GM18511 (cell line): Measurements from ENCODE around the gene GALNT2.

Experiments used
- ATAC-seq: cut with Tn5 transposase; IDR thresholded peaks from one replicate; pipeline ENCODE4 v1.9.1; 2021; ENCODE audit warnings: mild to moderate bottlenecking, moderate library complexity; ENCODE audit not compliant: unreplicated experiment

The GALNT2 gene

DNA sequence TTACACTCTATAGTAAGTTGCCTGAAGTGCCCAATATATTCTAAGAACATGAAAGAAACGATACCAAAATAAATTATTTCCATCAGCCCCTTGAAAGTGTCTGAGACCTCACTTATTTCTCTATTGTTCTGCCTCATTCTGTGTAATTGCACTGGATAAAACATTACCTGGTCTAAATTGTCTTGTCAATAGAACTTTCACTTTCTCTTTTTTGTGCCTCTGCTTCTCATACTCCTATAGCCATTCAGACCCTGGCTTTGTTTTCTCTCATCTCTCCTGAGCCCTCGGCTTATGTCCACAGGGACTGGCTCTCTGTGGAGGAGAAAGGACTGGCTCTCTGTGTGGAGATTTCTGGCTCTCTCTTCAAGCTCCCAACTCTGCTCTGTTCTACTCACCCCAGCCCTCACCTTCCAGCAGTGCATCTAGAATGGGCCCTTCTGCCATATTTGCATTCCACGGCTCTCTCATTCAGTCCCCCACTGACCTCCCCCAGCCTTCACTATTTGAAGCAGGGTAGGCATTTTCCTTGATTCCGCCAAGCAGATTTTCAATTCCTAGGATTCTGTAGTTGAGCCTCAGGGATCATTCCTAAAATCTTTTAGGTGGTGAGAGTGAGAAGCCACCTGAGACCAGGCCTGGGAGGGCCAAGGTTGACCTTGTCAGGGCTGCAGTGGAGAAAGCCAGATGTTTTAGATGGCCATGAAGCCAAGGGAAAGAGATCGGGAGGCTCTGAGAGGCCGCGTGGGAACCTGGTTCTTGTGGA is 15.9 kb upstream of the GALNT2 start:
- no peak for ATAC-seq

DNA sequence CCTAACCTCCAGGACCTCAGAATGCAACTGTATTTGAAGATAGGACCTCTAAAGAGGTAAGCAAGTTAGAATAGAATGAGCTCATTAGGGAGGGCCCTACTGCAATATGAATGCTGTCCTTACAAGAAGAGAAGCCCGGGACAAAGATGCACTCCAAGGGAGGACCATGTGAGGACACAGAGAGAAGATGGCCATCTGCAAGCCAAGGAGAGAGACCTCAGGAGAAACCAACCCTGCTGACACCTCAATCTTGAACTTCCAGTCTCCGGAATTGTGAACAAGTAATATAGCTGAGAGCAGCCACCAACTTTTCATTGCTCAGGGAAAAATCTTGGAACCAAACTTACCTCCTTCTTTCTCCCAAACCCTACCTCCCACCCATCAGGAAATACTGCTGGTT is 15.0 kb upstream of the GALNT2 start:
- ATAC-seq: no peak

- ATAC-seq: no peak
Measured at GRCh38 chr1:230052665-230053064, 14.4 kb upstream of the GALNT2 start.

- no peak for ATAC-seq
Measured at GRCh38 chr1:230054092-230054749, 12.8 kb upstream of the GALNT2 start.

- no peak for ATAC-seq
Measured at GRCh38 chr1:230056098-230056497, 10.9 kb upstream of the GALNT2 start.

- ATAC-seq: no peak
Measured at GRCh38 chr1:230057100-230057499, 9.9 kb upstream of the GALNT2 start.

GRCh38 chr1:230057681-230058565 is 9.1 kb upstream of the GALNT2 start:
- no peak for ATAC-seq

DNA sequence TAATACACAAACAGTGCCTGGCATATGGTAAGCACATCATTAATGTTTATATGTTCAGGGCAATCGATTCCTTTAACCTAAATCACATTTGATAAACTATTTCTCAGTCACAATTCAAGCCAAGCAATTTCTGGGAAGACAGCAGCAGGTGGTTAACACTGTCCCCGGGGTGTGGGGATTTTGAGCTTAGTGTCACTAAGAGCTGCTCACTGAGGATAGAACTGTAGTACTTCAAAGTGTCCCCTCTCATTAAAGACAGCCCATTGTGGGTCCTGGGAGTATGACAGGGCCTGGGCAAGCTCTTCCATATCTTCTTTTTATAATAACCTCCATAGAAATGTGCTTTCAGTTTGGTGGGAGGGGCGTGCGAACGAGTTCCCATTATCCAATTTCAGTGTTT is 8.4 kb upstream of the GALNT2 start:
- ATAC-seq: no peak

DNA sequence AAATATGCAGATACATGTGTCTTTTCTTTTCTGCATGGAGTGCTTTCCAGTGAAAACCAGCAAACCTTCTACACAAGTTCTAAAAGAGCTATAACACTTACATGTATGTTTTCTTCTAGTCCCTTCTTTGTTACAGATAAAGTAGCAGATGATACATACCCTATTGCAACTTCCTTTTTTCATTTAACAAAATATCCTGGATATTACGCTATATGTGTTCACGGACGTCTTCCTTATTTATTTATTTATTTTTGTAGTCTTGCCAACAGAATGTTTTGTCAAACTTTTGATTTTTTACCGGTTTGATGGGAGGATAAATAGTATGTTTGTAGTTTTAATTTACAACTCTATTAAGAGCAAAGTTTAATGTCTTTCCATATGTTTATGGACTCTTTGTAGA is 5.2 kb upstream of the GALNT2 start:
- no peak for ATAC-seq

GRCh38 chr1:230062521-230062920 is 4.5 kb upstream of the GALNT2 start:
- ATAC-seq: no peak

GRCh38 chr1:230064283-230064682 is 2.8 kb upstream of the GALNT2 start:
- no peak for ATAC-seq

- no peak for ATAC-seq
Measured at GRCh38 chr1:230065161-230065560, 1.9 kb upstream of the GALNT2 start.

DNA sequence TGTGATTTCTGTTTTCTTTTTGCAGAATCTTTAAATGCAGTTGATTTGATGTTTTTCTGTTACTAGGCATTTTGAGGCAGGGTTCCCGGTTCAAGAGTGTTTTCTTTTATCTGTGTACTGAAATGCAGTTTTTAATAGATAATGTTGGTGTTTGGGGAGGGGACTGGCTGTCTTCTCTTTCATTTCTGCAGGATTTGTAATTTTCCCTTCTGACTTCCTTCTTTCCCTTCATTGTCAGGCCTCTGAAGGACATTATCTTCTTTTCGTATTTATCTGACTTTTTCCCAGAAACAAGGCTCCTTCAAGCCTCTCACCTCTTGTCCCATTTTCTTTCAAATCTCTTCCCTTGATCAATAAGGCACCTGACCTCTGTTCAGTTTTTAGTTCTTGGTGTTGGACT is 1.5 kb upstream of the GALNT2 start:
- ATAC-seq: no peak

GRCh38 chr1:230066031-230066430 is 1.0 kb upstream of the GALNT2 start:
- ATAC-seq: no peak

DNA sequence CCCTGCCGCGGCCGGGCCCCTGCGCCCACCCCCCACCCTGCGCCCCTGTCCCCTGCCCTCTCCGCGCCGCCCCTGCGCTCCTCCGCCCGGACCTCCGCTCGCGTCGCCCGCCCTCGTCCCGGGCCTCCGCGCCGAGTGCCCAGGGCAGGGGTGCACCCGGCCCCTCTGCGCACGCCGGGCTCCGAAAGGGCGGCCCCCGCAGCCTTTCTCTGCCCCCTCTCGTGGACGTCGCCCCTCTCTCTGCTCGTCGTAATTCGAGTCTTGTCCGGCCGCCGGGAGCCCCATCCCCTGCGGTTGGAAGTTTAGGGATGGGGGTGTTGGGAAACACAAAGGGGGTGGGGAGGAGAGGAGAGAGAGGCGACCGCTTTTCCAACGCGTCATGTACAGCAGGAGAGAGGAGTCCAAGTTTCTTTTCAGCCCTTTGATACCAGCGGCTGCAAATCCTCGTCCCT is 407 bp downstream of the GALNT2 start:
- ATAC-seq: peak; percentile 31

DNA sequence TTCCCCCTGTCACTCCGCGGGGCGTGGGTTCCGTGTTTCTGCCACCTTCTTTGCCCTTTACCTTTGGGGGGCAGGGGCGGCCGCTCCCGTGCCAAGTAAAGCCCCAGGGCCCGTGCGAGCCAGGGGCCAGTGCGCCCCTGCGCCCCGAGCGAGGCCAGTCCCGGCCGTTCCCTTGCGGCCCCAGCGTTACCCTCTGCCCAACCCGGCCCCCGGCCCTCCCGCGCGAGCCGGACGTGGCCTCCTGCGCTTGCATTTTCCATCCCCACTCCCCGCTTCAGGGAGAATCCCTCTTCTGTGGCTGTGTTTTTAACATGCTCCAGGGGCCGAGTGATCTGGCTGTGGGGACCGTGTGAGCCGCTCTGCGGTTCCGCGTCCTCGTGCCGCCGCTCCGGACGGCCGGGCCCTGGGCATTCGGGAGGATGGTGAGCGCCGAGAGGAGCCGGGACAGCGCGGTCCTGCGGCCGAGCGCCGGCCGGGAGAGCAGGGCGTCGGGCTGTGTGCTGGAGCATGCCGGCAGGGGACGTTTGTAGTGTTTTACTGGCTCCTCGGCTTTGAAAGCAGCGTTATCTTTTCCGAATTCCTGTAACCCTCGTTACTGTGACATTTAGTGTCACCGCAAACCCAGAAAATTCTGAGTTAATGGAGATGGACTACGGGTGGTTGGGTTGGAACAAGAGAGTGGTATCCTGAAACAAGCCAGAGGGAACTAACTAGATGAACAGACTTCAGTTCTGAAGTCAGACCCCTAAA is 1.0 kb downstream of the GALNT2 start:
- peak; percentile 2 for ATAC-seq

DNA sequence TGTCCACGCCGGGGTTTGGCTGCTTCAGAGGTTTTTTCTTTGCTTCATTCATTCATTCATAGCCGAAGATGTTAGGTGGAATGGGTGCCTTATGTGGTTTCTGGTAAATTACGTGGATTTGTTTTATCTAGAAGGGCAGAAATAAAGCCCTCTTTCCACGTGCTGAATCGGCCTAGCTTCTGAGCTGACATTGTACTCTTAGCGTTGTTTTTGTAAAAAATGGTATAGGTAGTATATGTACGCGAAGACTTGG is 1.5 kb downstream of the GALNT2 start:
- ATAC-seq: no peak

GRCh38 chr1:230068952-230069684 is 2.1 kb downstream of the GALNT2 start:
- ATAC-seq: no peak

DNA sequence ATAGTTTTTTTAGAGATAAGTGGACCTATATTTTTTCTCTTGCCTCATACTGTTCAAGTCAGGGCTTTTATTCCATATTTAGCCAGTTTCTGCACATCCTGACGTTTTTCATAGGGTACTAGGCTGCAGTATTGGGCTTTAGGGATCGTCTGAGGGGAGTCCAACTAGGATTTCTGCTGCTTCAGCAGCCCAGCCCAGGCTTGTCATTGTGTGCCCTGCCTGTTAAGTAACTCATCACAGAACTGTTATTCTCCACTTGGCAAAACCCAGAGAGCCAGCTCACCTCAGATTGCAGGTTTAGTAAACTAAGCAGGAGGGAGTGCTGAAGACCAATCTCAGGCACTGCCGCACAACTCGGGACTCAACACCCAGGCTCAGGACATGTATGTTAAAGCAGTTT is 2.8 kb downstream of the GALNT2 start:
- ATAC-seq: no peak
